ENCODE measurements around the gene CLEC19A.

Gene CLEC19A

DNA sequence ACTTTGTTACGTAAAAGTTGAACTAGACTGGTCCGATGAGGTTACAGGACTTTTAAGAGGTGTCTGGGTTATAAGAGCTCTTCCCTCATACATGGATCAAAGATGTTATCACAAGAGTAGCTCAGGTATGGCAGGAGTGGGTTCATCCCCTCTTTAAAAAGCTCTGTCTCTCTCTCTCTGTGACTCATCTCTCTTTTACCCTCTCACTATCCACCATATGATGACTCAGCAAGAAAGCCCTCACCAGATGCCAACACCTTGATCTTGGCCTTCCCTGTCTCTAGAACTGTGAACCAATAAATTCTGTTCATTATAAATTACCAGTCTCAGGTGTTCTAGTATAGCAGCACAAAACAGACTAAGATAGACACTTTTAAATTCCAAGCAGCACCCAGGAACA is 1.9 kb upstream of the CLEC19A start:
- H3K4me3 ChIP-seq (replicated peaks; ENCODE audit: low read depth, low read length): no peak overlapping the region
- no peak for DNase-seq (ENCODE audit: low read depth)
- TF ChIP-seq, protein P1, sequence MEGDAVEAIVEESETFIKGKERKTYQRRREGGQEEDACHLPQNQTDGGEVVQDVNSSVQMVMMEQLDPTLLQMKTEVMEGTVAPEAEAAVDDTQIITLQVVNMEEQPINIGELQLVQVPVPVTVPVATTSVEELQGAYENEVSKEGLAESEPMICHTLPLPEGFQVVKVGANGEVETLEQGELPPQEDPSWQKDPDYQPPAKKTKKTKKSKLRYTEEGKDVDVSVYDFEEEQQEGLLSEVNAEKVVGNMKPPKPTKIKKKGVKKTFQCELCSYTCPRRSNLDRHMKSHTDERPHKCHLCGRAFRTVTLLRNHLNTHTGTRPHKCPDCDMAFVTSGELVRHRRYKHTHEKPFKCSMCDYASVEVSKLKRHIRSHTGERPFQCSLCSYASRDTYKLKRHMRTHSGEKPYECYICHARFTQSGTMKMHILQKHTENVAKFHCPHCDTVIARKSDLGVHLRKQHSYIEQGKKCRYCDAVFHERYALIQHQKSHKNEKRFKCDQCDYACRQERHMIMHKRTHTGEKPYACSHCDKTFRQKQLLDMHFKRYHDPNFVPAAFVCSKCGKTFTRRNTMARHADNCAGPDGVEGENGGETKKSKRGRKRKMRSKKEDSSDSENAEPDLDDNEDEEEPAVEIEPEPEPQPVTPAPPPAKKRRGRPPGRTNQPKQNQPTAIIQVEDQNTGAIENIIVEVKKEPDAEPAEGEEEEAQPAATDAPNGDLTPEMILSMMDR (IDR thresholded peaks at IDR 0.05; ENCODE audit: low read length, missing control alignments): no peak

DNA sequence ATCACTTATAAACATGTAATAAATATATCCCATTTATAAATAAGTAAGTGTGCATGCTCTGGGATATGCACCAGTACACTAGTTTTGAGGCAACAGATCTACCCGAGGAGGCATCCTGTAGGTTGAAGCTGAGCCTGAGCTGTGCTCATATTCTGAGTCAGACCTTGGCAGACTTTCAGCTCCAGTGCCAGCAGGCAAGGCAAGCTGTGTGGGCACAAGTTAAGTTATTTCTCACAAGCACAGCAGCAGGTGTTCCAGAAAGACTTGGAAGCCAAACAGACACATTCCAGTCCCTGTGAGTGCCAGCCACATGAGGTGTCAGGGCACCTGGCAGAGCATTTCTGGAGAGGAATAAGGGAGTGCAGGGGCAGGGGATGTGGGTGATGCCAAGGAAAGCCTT is 1.3 kb upstream of the CLEC19A start:
- TF ChIP-seq, protein P1 (IDR thresholded peaks at IDR 0.05; ENCODE audit: low read length, missing control alignments): no peak
- DNase-seq (ENCODE audit: low read depth): no peak
- H3K4me3 ChIP-seq (replicated peaks; ENCODE audit: low read depth, low read length): no peak overlapping the region

DNA sequence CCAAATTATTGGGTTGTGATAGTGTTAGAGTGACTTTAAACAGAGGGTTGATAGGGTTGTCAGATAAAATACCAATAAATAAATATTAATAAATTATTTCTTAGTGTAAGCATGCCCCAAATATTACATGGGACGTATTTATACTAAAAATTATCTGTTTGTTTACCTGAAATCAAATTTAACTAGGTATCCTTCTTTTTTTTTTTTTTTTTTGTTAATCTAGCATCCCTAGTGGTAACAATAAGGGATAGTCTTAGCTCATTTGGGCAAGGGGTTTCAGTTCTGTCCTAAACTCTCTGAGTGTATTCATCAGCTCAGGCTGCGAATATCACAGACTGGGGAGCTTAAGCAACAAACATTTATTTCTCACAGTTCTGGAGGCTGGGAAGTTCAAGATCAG is 1.3 kb downstream of the CLEC19A start:
- TF ChIP-seq, protein P1 (IDR thresholded peaks at IDR 0.05; ENCODE audit: low read length, missing control alignments): no peak
- DNase-seq (ENCODE audit: low read depth): no peak
- no peak overlapping the region for H3K4me3 ChIP-seq (replicated peaks; ENCODE audit: low read depth, low read length)

DNA sequence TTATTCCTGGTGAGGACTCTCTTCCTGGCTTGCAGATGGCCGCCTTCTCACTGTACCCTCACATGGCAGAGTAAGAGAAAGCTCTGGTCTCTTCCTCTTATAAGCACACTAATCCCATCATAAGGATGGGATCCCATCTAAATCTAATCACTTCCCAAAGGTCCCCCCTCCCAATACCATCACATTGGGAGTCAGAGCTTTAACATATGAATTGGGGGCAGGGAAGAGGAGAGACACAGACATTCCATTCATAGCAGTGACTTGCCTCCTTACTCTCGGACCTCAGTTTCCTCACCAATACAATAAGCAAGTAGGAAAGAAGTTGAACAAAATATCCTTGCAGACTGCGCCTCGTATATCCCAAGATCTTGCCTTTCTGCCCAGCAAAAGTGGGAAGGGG is 1.7 kb downstream of the CLEC19A start:
- TF ChIP-seq, protein P1 (IDR thresholded peaks at IDR 0.05; ENCODE audit: low read length, missing control alignments): no peak
- H3K4me3 ChIP-seq (replicated peaks; ENCODE audit: low read depth, low read length): no peak overlapping the region
- no peak for DNase-seq (ENCODE audit: low read depth)

DNA sequence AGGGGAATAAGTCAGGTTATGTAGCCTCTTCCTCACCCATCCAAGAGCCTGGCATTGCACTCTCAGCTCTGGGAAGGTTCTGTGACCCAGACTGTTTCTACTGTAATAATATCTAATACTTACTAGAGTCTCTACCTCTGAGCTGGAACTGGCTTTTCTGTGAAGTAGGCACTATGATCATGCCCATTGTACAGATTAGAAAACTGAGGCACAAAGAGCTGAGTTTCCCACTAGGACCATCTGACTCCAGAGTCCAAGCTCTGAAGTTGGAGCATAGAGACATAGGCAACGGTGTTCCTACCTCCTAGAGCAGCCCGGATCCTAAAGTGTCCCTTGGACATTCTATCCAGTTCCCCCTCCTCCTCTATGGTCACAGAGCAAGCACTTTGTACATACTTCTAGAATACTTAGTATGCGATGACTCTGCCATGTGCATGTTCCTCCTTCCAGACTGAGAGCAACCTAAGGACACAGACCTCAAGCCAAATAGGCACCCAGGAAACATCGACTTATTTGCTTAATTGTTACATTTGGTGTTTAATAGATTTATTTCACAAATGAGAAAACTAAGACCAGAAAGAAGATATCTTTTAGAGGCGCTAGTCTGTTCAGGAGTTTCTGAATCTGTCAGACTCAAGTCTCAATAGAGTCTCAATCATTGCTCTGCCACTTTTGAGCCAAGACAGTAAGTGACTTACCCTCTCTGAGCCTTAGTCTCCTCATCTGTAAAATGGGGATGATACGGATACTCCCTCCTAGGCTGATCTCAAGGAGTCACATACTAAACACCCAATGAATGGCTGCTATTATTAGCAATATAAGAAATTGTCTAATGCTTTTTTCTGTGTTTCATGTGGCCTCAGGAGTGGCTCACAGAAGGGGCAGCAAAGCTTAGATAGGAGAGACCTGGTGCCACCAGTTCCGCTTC is 3.6 kb downstream of the CLEC19A start:
- DNase-seq (ENCODE audit: low read depth): no peak
- H3K4me3 ChIP-seq (replicated peaks; ENCODE audit: low read depth, low read length): no peak overlapping the region
- TF ChIP-seq, protein P1 (IDR thresholded peaks at IDR 0.05; ENCODE audit: low read length, missing control alignments): no peak

DNA sequence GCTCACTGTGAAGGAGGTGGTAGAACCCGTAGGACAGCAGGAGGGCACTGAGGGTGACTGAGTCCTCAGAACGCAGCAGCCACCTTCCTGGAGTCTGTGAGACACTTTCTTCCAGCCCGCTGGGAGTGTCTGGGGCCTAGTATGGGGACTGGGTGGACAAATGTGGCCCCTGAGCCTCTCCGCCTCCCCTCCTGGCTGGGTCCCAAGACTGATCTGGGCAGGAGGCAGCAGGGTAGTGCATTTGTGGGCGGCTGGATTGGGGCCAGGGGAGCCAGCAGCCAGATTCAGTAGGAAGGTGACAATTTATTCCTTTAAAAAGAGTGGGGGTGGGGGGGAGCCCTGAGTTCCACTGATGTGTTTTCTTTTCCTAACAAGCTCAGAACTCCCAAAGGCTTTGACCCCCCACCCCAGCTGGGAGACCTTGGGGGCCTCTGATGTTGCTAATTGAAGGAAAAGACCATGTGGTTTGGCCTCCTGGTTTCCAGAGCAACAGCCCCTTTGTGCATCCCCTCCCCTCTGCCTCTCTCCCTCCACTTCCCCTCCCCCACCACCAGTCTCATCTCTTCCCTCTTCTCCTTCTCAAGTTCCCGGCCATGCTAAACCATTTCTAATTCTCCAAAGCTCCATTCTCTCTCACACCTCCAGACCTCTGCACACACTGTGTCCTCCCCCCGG is 4.4 kb downstream of the CLEC19A start:
- DNase-seq (ENCODE audit: low read depth): no peak
- TF ChIP-seq, protein P1 (IDR thresholded peaks at IDR 0.05; ENCODE audit: low read length, missing control alignments): no peak
- no peak overlapping the region for H3K4me3 ChIP-seq (replicated peaks; ENCODE audit: low read depth, low read length)

All from fibroblast of pulmonary artery (primary cell).